Heart right ventricle (tissue), 16 donors: Measurements from ENCODE around the gene CLCC1. TPM values are rescaled to one million over a fixed set of nuclear protein-coding genes. Genes with fewer than 3 reads are reported as not detected.
"Not testable (repeated sequence)": the region's sequence is repeated elsewhere in the genome, so short reads cannot be mapped to it uniquely, and the experiment has no call there.

Experiments
- ATAC-seq, 8 donors: fragments of 200-7000 bp; cut with Tn5 transposase; one replicate each; pipeline ENCODE4 v1.9.1; 2020; ENCODE audit warnings: mild to moderate bottlenecking in 8 of 8, moderate library complexity in 8 of 8, moderate number of reproducible peaks in 1 of 8
- DNase-seq, 2 donors: peaks; one replicate each; pipeline ENCODE4 v3.0.0-alpha.2; 2020
- H3K27ac ChIP-seq, 10 donors: fragments of 200-600 bp; sonication (generic) in 2 of 10; one replicate each; pipeline versions ENCODE4 v1.5.0 to v1.8.0; 2020 to 2022; ENCODE audit warnings: mild to moderate bottlenecking in 3 of 10
- H3K27me3 ChIP-seq, 7 donors: fragments of 200-600 bp; one replicate each; pipeline ENCODE4 v1.8.0; 2021 to 2022; ENCODE audit warnings: mild to moderate bottlenecking in 2 of 7
- H3K36me3 ChIP-seq, 9 donors: fragments of 200-600 bp; sonication (generic) in 1 of 9; one replicate each; pipeline versions ENCODE4 v1.5.0 to v1.8.0; 2020 to 2022; ENCODE audit warnings: mild to moderate bottlenecking in 2 of 9
- H3K4me1 ChIP-seq, 9 donors: fragments of 200-600 bp; sonication (generic) in 1 of 9; one replicate each; pipeline versions ENCODE4 v1.5.0 to v1.8.0; 2020 to 2022; ENCODE audit warnings: mild to moderate bottlenecking in 4 of 9
- H3K4me3 ChIP-seq, 10 donors: fragments of 200-600 bp; sonication (generic) in 2 of 10; one replicate each; pipeline versions ENCODE4 v1.5.0 to v1.8.0; 2020 to 2022; ENCODE audit warnings: mild to moderate bottlenecking in 7 of 10, moderate library complexity in 2 of 10
- H3K9me3 ChIP-seq, 11 donors: fragments of 200-600 bp in 10 of 11; sonication (generic) in 2 of 11; one replicate each; pipeline versions ENCODE4 v1.5.0 to v1.8.0; 2013 to 2022; ENCODE audit warnings: mild to moderate bottlenecking in 2 of 11, control low read depth in 1 of 11, moderate library complexity in 1 of 11
- CTCF ChIP-seq, 9 donors: fragments of 200-600 bp; sonication (generic) in 2 of 9; IDR thresholded peaks; one replicate each; pipeline versions ENCODE4 v1.5.0 to v1.8.0; 2021 to 2022; ENCODE audit warnings: antibody characterized with exemption in 9 of 9, mild to moderate bottlenecking in 5 of 9, moderate library complexity in 1 of 9
- WGBS, 2 donors: extraction: QIAGEN DNeasy Blood & Tissue Kit; methylation state at CpG; one replicate each; pipeline ENCODE4 v1.1.7; 2013; ENCODE audit warnings: inconsistent platforms in 1 of 2; 5-methylcytosine and 5-hydroxymethylcytosine counted together
- intact Hi-C, 10 donors: fragments of 100-400 bp; cut with DNase I; formaldehyde crosslinking; loops; one replicate each; pipeline versions ENCODE4 v1.11.1 to v1.14.2; 2022
- polyA plus RNA-seq, 2 donors: library from polyadenylated mRNA; stranded (reverse); fragments of 200-250 nt; gene quantifications; one replicate each; pipeline ENCODE4 v1.2.3, GENCODE V29; 2013
- total RNA-seq, 10 donors: library from RNA; stranded (reverse); fragmentation: NEBNext Ultra II Directional in 3 of 10; extraction: Animal tissue kit (Norgen Biotek cat#: 25700) in 3 of 10; gene quantifications; one replicate each; pipeline versions ENCODE4 v1.2.1 to v1.2.4, GENCODE V29; 2021 to 2023
- donor health status: Arrhythmogenic right ventricular cardiomyopathy.
- donor health status: ischemic (EF 13 %, LVEDD 7.1; RV severe dilation, severe dysfunction).
- donor health status: healthy with polysubstance abuse.
- donor health status: DM: no; HTN: yes; CAD: no.
- donor health status: DM: no; HTN: no; CAD: no.
- donor health status: ischemic (EF 25% LVEDD 6.9; RV normal size, moderate dysfunction).
- donor health status: ischemic (EF 25% LVEDD 5.7; RV mildly dilated, moderate dysfunction).
- donor health status: healthy.
- donor health status: DM: yes; HTN: yes; CAD: no.
- donor health status: Ischemic cardiomyopathy.
- donor health status: ischemic (EF 35%, LVEDD 5.7; RV mildly dilated, moderate dysfunction).
- donor health status: nonischemic (EF 11% LVEDD 7.7; RV severe dilation, severe dysfunction).
- donor health status: DM: yes; HTN: yes; CAD: no.
- donor health status: PGD.
- donor health status: ischemic (EF 29% LVEDD 5.4; RV normal size, mild dysfunction).
- donor health status: nonischemic (EF 23%, LVEDD 6.1; RV moderate dilation, normal function).

CLCC1 gene
- total and polyA plus RNA-seq, 12 donors = 11.3 to 32.5 (median 27.3) TPM

GRCh38 chr1:108949044-108949443 is 14.2 kb downstream of the CLCC1 start:
- ATAC-seq (no peak), DNase-seq (no peak)
- no peak overlapping the region for H3K4me3 ChIP-seq
- intact Hi-C loops = loop anchor here in 1 of 10 donors (5.0 kb wide), 1 partner anchor 163 kb away; the partner anchor contains the start of gene ELAPOR1
- no peak for TF ChIP-seq CTCF (IDR thresholded peaks at IDR 0.05)
- H3K4me1 ChIP-seq = peaks cover 0 to 17% (median 13%) of the 10 kb centered on the region in 9 donors
- H3K27me3 ChIP-seq = no peaks in the 10 kb centered on the region
- H3K36me3 ChIP-seq = peaks cover 0 to 45% (median 22%) of the 10 kb centered on the region in 9 donors
- H3K27ac ChIP-seq = no peak overlapping the region
- no peaks in the 10 kb centered on the region for H3K9me3 ChIP-seq
- 90 to 92% methylated on average over 4 of the region's 4 CpGs for WGBS, 2 donors

- H3K4me3 ChIP-seq = peak overlapping the region in 1 of 10 donors; percentile 3
Observed at GRCh38 chr1:108947871-108948525, 15.3 kb downstream of the CLCC1 start.

GRCh38 chr1:108936170-108936569 is 27.1 kb downstream of the CLCC1 start:
- DNase-seq (no peak), ATAC-seq (no peak)
- H3K36me3 ChIP-seq = peaks cover 0 to 100% (median 64%) of the 10 kb centered on the region in 9 donors
- WGBS, 2 donors = 98 to 99% methylated on average over 9 of the region's 9 CpGs
- no peaks in the 10 kb centered on the region for H3K4me1 ChIP-seq
- no peak for TF ChIP-seq CTCF (IDR thresholded peaks at IDR 0.05)
- H3K4me3 ChIP-seq = no peak overlapping the region
- no peaks in the 10 kb centered on the region for H3K27me3 ChIP-seq
- H3K27ac ChIP-seq = no peak overlapping the region
- no peaks in the 10 kb centered on the region for H3K9me3 ChIP-seq
- intact Hi-C loops = no loop called here

More at GRCh38 chr1:108947871-108948525, 15.3 kb downstream of the CLCC1 start:
- Histone ChIP-seq H3K27ac (no peak overlapping the region), H3K9me3 (no peaks in the 10 kb centered on the region), H3K4me1 (peaks cover 0 to 17% (median 13%) of the 10 kb centered on the region in 9 donors), H3K27me3 (no peaks in the 10 kb centered on the region), H3K36me3 (peaks cover 0 to 49% (median 28%) of the 10 kb centered on the region in 9 donors)
- ATAC-seq (peak in 1 of 8 donors; percentile 56), DNase-seq (no peak)
- TF ChIP-seq CTCF (IDR thresholded peaks at IDR 0.05) = no peak
- intact Hi-C loops = loop anchor here in 1 of 10 donors (5.0 kb wide), 1 partner anchor 164 kb away; the partner anchor contains the start of gene ELAPOR1
- 24 to 26% methylated on average over 6 of the region's 6 CpGs for WGBS, 2 donors

GRCh38 chr1:108933944-108934343 is 29.3 kb downstream of the CLCC1 start:
- intact Hi-C loops = no loop called here
- DNase-seq = no peak
- H3K4me1 ChIP-seq = no peaks in the 10 kb centered on the region
- no peak overlapping the region for H3K27ac ChIP-seq
- peaks cover 0 to 100% (median 70%) of the 10 kb centered on the region in 9 donors for H3K36me3 ChIP-seq
- H3K4me3 ChIP-seq = no peak overlapping the region
- WGBS, 2 donors = 90 to 92% methylated on average over 5 of the region's 5 CpGs
- no peak for ATAC-seq
- no peaks in the 10 kb centered on the region for H3K9me3 ChIP-seq
- H3K27me3 ChIP-seq = no peaks in the 10 kb centered on the region
- no peak for TF ChIP-seq CTCF (IDR thresholded peaks at IDR 0.05)

- H3K4me1 ChIP-seq, ATAC-seq, DNase-seq, H3K4me3 ChIP-seq, H3K27me3 ChIP-seq, H3K27ac ChIP-seq, H3K9me3 ChIP-seq, intact Hi-C loops: not testable (repeated sequence)
- peaks cover 0 to 100% (median 70%) of the 10 kb centered on the region in 9 donors for H3K36me3 ChIP-seq
- 98 to 100% methylated on average over 1 of the region's 1 CpG for WGBS, 2 donors
Observed at GRCh38 chr1:108927565-108927964, 35.7 kb downstream of the CLCC1 start.
